Nucleus accumbens (tissue), 56 donors: ENCODE measurements around the gene NDST4.

ENCODE experiments used
- DNase-seq, 56 donors: peaks; one replicate each; lab custom pipeline; 2025; lab: John Stamatoyannopoulos, UW

Gene NDST4

DNA sequence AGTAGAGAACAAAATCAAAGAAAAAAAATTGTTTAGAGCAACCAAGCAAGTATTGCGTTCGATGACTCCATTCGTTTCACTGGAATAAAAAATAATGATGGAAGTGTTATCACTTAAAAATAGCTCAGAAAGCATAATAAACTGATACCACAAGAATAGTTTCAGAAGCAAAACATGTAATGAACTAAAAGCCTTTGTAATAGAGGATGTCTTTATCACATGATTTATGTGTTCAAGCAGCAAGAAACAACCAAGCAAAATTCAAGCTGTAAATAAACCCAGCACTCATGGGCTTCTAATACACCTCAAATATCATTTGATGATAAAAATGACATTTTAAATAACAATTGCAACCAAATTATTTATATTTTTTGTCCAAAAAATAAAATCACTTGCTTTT is 192.2 kb downstream of the NDST4 start:
- DNase-seq = no peak

DNA sequence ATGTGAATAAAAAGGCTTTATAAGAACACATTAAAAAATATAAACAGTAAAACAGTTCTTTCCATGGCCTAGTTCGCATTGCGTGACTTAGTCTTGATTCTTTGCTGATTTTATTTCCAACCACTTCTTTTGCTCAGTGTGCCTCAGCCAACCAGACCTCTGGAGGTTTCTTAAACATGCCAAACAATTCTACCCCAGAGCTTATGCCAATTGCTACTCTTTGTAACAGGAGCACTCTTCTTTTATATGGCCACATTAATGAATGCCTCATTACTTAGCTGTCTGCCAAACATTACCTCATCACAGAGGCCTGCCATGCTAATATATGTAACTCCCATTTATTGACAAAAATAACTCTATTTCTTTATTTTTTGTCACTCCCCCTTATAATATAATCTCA is 202.3 kb downstream of the NDST4 start:
- no peak for DNase-seq

DNA sequence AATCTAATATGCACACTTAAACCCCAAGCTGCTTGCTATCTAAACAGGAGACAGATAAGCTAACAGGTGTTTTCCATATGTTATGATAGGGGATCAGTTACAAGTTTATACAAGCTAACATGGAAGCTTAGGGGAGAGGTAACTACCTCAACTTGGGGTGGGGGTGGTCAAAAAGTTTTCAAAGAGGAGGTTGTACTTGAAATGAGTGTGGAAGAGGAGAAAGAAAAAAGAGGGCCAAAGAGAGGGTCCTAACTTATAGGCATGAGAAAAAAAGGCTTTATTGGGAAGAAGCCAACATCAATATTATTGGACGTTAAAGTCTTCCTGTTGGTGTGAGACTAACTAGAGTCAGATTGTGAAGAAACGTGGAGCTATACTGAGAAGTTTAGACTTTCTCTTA is 205.9 kb downstream of the NDST4 start:
- DNase-seq = no peak

DNA sequence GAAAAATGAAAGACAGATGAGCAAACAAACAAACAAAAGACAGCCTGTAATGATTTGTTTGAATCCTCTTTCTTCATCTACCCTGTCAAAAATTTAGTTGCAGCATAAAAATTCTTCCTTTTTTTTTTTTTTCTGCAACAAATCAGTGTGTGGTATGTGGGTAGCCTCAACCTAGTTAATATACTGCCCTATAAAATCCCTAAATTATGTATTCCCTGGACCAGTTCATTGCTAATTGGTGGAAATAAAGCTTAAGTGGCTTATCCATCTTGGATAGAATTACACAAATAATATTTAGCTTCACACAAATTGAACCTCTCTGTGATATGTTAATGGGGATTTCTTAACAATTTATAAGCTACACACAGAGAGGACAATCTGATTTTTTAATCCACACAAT is 208.4 kb downstream of the NDST4 start:
- no peak for DNase-seq

DNA sequence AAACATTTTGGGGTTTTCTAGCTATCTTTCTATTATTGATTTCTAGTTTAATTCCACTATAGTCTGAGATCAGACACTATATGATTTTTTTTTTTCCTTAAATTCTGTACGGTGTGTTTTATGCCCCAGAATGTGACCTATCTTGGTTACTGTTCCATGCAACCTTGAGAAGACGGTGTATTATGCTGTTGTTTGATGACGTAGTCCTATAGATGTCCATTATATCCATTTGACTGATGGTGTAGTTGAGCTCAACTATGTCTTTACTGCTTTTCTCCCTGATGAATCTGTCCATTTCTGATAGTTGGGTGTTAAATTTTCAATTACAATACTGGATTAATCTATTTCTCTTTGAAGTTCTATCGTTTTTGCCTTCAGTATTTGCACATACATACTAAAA is 212.5 kb downstream of the NDST4 start:
- no peak for DNase-seq

DNA sequence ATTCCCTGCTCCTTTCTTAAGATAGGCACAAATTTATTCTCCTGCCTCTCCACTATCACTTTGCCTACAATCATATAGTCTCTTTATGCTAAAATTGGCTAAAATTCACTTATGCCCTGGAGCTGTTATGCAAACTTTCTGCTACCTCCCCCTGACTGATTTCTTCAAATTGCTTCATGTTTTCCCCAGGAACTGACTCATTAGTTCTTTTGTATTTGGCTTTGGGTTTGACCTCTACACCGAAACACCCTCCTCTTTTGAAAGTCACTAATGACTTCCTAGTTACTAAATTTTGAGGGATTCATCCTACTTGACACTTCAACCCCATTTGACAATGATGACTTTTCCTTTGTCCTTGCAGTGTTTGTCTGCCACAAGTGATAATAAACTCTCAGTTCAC is 222.6 kb downstream of the NDST4 start:
- no peak for DNase-seq

DNA sequence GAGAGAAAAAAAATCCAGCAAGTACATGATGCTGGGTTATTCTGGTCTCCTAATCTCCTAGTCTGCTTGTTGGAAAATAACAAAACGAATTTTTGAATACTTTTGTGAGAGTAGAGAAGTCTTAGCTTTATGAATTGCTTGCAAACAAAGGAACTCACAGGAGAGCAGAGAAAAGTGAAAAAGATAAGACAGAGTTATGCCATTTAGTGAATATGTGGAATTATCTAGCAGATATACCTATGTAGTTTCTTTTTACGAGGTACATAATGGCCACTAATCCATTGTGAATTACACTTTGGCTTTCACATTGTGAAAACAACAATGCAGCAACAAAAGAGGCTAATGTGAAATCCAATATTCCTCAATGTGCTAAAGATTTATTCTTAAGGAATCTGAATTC is 226.7 kb downstream of the NDST4 start:
- no peak for DNase-seq

DNA sequence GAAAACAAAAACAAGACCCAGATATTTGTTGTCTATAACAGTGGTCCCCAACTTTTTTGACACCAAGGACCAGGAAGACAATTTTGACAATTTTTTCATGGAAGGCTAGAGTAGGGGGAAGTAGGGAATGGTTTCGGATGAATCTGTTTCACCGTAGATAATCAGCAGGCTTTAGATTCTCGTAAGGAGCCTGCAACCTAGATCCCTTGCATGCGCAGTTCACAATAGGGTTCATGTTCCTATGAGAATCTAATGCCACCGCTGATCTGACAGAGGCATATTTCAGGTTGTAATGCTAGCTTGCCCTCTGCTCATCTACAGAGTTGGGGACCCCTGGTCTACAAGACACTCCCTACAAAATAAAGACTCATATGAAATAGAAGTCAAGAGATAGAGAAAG is 229.8 kb downstream of the NDST4 start:
- DNase-seq = no peak

DNA sequence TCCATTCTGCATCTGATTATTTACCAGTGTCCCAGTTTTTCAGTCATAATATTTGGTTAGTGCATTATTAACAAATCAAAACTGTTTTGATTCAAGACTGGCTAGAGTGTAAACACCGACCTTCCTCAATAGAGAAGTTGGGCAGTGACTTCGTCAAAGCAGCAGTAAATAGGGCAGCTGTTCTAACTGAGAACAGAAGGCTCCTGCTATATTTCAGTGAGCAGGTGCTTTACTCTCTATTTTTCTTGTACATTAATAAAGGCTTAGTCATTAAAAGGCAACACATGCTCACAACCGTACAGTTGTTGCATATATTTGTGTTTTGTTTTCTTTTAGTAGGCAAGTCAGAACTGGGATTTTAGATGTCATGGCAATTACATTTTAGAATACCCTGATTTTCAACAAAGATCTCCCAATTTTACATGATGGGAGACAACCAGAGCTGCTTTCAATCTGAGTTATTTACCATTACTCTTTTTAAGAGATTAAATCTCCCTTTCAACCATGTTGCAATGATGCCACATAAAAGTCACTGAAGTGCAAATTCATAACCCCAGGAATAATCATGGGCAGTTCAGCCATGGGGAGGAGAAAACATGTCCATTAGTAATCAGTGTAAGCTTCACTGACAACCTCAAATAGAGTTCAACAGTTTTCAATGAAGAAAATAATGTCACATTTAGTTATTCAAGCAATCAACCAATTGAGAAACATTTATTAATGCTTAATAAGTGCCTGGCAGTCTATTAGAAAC is 233.3 kb downstream of the NDST4 start:
- DNase-seq = no peak

DNA sequence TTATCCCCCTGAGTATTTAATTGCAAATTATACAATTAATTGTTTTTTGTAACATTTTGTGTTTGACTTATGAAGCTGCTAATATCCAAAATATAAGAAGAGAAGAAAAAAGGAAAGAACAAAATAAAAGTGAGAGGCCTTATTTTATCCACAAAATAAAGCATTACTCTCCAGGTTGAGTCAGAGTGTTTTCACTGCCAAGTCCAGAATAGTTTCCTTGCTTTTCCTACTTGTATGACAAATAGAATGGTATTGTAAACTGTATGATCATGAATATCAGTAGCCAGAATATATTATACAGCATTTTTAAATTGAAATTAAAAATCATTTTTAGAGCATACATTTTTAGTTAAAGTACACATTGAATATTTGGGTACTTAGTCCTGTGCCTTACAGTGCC is 237.8 kb downstream of the NDST4 start:
- DNase-seq = no peak

DNA sequence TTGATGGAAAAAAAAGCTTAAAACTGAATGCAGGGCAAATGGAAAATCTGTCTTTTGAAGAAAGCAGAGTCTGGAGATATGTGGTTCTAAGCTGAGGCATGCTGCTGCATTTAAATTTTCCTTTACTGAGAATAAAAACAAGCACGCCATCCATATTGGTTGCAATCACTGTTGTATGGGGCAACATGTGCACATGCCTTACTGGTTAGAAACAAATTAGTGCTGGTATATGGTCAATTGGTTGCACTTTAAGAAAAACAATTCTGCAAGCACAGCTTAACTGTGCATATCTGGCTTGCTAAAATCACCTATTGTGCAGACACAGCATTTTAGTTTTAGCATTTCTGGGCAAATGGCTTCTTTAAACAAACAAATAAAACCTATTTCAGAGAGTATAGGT is 239.1 kb downstream of the NDST4 start:
- DNase-seq = no peak

DNA sequence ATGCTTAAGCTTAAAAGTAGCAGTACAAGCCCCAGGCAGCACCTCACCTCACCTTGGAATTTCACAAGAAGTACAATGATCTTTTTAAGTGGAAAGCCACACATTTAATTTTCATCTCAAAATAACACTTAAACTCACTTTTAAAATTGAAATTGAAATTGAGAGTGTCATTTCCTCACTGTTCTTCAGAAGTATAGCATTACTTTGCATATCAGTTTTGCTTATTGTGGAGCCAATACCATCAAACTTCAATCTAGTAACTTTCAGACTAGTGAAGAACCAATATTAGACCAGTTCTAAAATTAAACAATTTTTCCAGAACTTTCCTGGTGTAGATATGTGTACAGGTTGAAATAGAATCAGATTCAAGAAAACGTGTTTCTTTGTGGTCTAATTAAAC is 242.4 kb downstream of the NDST4 start:
- no peak for DNase-seq

DNA sequence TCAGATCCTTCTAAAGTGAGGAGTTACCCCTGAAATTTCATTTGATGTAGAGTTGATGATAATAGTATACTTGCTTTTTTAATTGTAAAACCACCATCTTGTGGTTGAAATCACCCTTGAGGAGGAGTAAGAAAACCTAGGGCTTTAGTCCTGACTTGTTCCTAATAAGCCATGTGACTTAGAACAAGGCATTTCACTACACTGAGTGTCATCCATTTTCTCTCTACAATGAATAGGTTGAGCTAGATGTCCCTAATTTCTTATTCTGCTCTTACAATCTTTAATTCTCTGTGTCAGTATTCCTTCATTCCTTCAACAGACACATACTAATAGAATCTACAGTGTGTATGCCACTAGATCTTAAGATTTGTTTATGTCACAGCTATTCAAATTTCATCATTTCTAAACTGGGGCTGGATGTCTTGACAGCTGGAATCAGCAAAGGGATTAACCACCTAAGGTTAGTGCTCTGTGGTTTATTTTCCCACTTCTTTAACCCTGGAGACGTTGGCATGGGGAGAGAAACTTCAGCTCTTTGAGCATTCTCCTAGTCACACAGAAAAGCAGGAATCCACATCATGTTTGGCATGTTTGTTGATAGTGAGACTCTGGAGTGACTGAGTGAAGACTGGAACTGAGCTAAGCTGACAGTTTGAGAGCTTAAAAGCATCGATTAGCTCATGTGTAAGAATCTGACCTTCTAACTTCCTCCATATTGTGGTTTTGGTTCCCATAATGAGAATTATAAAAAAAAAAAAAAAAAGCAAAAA is 246.3 kb downstream of the NDST4 start:
- DNase-seq = no peak

DNA sequence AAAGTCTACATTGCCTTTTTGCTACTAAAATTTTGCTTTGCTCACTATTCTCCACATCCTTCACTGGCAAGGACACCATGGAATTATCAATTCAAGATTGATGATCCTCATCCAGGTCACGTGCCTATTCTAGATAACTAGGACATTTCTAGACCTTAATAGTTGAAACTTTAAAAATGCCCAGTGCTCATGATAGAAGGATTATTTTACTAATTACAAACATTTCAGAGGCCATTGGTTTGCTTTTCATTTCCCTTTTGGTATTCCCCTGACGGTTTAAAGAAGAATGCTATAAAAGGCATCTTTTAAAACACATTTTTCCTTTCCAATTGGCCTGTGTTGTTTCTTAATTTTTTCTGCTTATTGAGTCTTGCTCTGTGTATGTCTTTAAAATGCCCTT is 249.4 kb downstream of the NDST4 start:
- no peak for DNase-seq

DNA sequence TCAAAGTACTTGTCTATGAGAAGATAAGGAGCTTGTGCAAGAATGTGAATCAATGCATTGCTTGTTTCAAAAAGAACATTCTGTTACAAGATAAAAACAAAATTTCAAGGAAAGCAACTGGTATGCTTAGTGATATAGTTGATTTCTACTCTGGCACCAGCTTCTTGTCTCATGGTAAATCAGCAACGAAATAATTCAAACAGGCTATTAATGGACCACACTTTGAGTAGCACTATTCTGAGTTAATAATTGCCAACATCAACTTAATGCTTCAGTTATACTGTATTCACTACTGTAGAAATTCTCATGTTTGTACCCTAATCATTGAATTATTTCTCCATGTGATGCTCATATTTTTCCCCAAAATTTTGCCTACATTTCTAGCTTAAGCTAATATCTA is 252.6 kb downstream of the NDST4 start:
- no peak for DNase-seq

DNA sequence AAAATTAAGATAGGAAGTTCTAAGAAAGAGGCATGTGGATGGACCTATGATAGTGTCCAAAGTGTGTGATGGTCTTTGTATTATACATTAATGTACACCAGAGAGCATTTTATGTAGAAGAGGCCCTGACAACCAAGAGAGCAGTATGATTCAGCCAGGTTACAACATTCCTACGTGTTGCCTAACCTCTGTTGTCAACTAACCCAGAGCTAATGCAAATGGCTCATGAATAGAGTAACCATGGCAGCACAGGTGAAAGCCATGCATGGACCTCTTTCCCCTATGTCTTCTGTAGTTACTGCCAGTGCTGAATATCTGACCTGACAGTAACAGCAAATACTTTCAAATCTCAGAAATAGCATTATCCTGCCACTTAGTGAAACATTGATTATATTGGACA is 255.6 kb downstream of the NDST4 start:
- DNase-seq = no peak

DNA sequence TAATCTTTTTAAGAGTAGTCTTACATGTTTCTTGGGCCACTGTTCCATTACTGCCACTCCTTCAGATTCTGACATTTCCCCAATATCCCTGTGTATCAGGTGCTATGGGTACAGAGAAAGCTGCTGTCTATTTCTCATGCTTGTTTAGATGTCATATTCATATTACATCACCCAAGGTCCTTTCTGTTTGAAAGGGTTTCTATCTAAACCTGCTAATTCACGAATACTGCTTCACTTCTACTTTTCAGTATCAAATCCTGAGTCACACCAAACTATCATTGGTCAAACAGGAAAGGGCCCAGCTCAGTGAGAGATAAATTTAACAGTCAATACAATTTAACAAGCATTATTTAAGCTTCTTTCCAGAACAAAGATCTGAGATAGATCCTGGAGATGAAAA is 273.4 kb downstream of the NDST4 start:
- DNase-seq = no peak

DNA sequence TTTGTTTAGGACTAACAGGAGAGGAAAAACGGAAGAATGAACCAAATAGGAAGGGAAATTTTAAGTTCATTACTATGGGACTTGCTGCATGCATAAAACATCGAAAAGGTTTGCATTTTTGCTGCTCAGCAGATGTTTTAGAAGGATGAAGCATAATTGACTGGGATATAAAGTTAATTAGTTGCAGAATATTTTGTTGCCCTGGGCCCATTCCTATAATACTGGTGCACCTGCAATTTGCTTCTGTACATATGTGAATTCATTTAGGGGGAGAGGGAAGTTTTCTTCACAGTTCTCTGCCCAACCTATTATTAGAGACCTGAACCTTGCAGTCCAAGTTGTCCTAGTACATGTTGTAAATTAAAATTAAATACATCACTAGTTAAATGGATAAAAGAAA is 282.8 kb downstream of the NDST4 start:
- no peak for DNase-seq

DNA sequence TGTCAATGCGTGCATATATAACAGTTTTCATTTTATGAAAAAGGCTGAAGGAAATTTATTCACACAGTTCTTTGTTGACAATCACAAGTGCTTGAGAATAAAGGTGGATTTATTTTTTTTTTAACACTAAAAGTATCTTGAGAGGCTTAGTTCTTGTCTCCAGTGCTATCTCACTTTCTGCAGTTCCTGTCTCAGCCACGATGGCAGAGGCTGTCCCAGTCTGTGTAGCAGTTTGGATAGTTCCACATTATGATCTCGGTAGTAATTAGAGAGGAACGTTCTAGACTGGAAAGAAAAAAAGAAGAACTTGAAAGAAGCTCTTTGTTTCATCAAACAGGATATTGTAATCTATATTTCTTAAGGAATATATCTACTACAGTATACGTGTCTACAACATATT is 285.8 kb downstream of the NDST4 start:
- no peak for DNase-seq

DNA sequence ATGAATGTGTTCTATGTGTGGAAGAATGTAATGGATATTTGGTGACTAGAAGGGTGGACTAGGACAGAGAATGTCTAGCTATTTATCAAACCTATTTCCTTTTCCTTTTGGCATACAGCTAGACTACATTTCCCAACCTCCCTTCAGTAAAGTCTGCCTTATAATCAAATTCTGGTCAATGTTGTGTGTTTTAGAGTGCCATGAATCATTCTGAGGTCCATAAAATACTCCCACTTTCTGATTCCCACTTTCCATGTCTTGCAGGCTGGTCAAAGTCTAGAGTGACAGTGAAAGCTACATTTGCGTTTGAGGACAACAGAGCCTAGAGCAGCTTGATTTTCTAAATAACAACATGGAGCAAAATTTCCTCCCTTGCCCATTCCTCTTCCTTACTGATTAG is 297.7 kb downstream of the NDST4 start:
- no peak for DNase-seq

DNA sequence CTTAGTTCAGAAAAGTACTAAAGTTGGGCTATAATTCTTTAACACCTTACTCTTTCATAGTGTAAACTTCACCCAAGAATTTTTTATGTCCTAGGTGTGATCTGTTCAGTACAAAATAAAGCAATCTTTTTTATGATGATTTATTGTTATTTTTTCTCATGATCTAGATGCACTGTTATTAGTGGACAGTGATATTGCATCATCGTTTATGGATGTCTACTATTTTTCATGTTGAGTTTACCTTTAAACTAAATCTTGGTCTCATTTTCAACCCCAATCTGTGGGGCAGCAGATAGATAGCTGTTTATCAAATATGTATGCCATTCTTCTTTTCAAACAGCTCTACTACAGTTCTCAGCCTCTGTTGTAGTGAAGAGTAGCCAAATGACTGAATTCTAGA is 299.5 kb downstream of the NDST4 start:
- no peak for DNase-seq

DNA sequence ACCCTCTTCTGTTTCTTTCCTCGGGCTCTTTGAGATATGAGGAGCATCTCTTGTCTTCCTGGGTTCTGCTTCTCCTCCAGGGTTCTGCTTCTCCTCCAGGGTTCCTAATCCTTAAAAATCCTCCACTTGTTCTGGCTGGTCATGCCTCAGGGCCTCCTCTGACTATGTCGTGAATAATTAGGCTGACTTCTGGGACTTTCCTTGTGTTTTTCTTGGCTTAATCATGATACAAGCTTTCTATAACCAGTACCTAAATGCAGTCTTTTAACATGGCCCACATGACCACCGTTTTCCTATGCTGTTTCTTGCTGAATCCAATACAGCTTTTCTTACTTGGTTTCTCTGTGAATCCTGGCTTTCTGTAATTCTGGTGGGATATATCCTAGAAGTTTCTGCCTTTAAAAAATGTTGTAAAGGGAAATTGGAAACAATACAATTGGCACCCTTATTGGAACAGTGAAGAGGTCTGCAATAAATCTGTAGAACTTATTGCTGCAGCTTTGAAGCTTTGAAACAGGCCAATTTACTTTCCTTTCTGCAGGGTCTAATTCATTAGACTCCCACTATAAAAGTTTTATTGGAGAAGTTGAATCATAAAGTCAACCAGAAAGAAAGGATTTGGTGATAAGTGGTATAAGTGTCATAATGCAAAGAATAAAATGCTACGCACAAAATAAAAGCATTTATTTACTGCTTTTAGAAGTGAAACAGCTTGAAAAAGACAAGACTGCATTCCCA is 301.7 kb downstream of the NDST4 start:
- DNase-seq = no peak
